NCI-H345 (cell line): ENCODE results near the gene CNTFR.

Experiments
- DNase-seq: peaks from one replicate; lab custom pipeline; 2025; lab: John Stamatoyannopoulos, UW

CNTFR gene

GRCh38 chr9:34507556-34507955, 82.0 kb downstream of the CNTFR start:
- no peak for DNase-seq

DNA sequence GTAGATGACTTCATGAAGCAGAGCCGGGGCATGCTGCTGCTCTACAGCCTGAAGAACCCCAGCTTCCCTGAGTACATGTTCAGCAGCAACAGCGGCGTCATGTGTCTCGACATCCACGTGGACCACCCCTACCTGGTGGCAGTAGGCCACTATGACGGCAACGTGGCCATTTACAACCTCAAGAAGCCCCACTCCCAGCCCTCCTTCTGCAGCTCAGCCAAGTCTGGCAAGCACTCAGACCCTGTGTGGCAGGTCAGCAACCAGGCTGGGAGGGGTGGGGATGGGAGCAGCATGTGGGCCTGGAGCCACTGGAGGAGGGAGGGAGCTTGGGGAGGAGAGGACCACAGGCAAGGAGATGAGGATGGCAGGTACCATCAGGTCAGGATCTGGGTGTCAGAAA, 82.9 kb downstream of the CNTFR start:
- no peak for DNase-seq

- no peak for DNase-seq
These were observed 84.0 kb downstream of the CNTFR start for GRCh38 chr9:34505370-34506120.

- DNase-seq: no peak
These were observed 86.1 kb downstream of the CNTFR start for GRCh38 chr9:34503406-34503805.

GRCh38 chr9:34502891-34503290, 86.6 kb downstream of the CNTFR start:
- DNase-seq: no peak

DNA sequence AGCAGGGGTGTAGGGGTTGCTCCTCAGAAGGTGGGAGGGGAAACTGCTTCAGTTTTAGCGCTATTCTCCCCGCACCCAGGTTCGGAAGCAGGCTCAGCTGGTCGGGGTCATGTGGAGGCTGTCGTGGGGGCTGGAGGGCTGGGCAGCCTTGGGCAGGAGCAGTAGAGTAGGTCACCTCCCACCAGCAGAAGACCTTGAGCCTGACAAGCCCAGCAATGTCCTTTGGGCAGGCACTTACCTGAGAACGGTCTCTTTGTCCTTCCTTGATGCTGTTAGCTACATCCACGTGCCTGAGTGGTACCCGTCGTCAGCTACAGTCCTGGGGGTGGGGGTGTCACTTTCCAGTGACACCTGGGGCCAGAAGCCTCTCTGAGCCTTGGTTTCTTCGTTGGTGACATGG, 87.1 kb downstream of the CNTFR start:
- DNase-seq: no peak

- DNase-seq: no peak
These were observed 87.6 kb downstream of the CNTFR start for GRCh38 chr9:34501889-34502425.
